Cardiac muscle cell (in vitro differentiated cells and primary cell): ENCODE measurements around the gene CLASP1. TPM values are rescaled to one million over a fixed set of nuclear protein-coding genes. Genes with fewer than 3 reads are reported as not detected.

Experiments
- DNase-seq, 2 donors: peaks; one replicate each; pipeline versions ENCODE4 v3.0.0 to v3.0.0-alpha.2; 2010 to 2017; ENCODE audit warnings: low read depth in 1 of 2, low spot score in 1 of 2
- H3K27ac ChIP-seq: fragments of 200-600 bp; sonication (generic); 2 replicates; pipeline ENCODE4 v1.5.1; 2016
- H3K27me3 ChIP-seq: fragments of 200-600 bp; sonication (generic); 2 replicates; pipeline ENCODE4 v1.6.0; 2016; ENCODE audit warnings: control low read depth
- H3K36me3 ChIP-seq: fragments of 200-600 bp; sonication (generic); 2 replicates; pipeline ENCODE4 v1.5.1; 2016; ENCODE audit warnings: control low read depth
- H3K4me1 ChIP-seq: fragments of 200-600 bp; sonication (generic); 2 replicates; pipeline ENCODE4 v1.8.1; 2017; ENCODE audit warnings: low read depth, mild to moderate bottlenecking, mixed run types
- H3K4me3 ChIP-seq: fragments of 200-600 bp; sonication (generic); 2 replicates; pipeline ENCODE4 v1.5.1; 2016; ENCODE audit warnings: mild to moderate bottlenecking
- H3K9me3 ChIP-seq: fragments of 200-600 bp; sonication (generic); 2 replicates; pipeline ENCODE4 v1.5.1; 2017; ENCODE audit warnings: low read depth, mild to moderate bottlenecking, control low read depth
- CTCF ChIP-seq: IDR thresholded peaks from 2 replicates; pipeline ENCODE4 v1.5.1; 2012; ENCODE audit warnings: low read depth, mild to moderate bottlenecking, low read length
- polyA plus RNA-seq: library from polyadenylated mRNA; unstranded; fragments of >200 nt; fragmentation: Nextera tagmentation; extraction: Ambion mirVana; gene quantifications from 2 replicates; pipeline ENCODE4 v1.2.1, GENCODE V29; 2016
- total RNA-seq: library from RNA; depleted of rRNA; stranded (reverse); fragments of >200 nt; gene quantifications from 2 replicates; pipeline ENCODE4 v1.2.3, GENCODE V29; 2016

CLASP1 gene
- total and polyA plus RNA-seq, 2 experiments from 2014 or later: 24.8 to 53.0 TPM

- Histone ChIP-seq H3K27me3 (no peaks in the 10 kb centered on the region), H3K4me1 (peaks cover 3% of the 10 kb centered on the region), H3K27ac (no peak overlapping the region), H3K9me3 (no peaks in the 10 kb centered on the region), H3K36me3 (no peaks in the 10 kb centered on the region), H3K4me3 (no peak overlapping the region)
- no peak for TF ChIP-seq CTCF
- peak in 1 of 2 donors; percentile 49 for DNase-seq
Observed at GRCh38 chr2:121638333-121638732, 10.9 kb downstream of the CLASP1 start.

- no peak overlapping the region for H3K4me3 ChIP-seq
- no peak for TF ChIP-seq CTCF
- H3K4me1 ChIP-seq: peaks cover 7% of the 10 kb centered on the region
- H3K9me3 ChIP-seq: no peaks in the 10 kb centered on the region
- no peaks in the 10 kb centered on the region for H3K27me3 ChIP-seq
- peak in 1 of 2 donors; percentile 52 for DNase-seq
- no peak overlapping the region for H3K27ac ChIP-seq
- H3K36me3 ChIP-seq: no peaks in the 10 kb centered on the region
Observed at GRCh38 chr2:121635371-121635770, 13.9 kb downstream of the CLASP1 start.

- DNase-seq: no peak
- Histone ChIP-seq H3K9me3 (no peaks in the 10 kb centered on the region), H3K27ac (peak overlapping the region; percentile 17), H3K27me3 (no peaks in the 10 kb centered on the region), H3K36me3 (no peaks in the 10 kb centered on the region), H3K4me3 (no peak overlapping the region), H3K4me1 (peaks cover 7% of the 10 kb centered on the region)
- no peak for TF ChIP-seq CTCF
Observed at GRCh38 chr2:121634354-121635307, 14.6 kb downstream of the CLASP1 start.

- Histone ChIP-seq H3K27ac (no peak overlapping the region), H3K9me3 (no peaks in the 10 kb centered on the region), H3K27me3 (no peaks in the 10 kb centered on the region), H3K4me1 (peaks cover 7% of the 10 kb centered on the region), H3K36me3 (no peaks in the 10 kb centered on the region), H3K4me3 (no peak overlapping the region)
- DNase-seq: peak in 1 of 2 donors; percentile 13
- no peak for TF ChIP-seq CTCF
Observed at GRCh38 chr2:121633463-121633862, 15.8 kb downstream of the CLASP1 start.

- DNase-seq: no peak
- Histone ChIP-seq H3K27ac (no peak overlapping the region), H3K9me3 (no peaks in the 10 kb centered on the region), H3K27me3 (no peaks in the 10 kb centered on the region), H3K4me1 (no peaks in the 10 kb centered on the region), H3K4me3 (no peak overlapping the region), H3K36me3 (no peaks in the 10 kb centered on the region)
- TF ChIP-seq CTCF: no peak
Observed at GRCh38 chr2:121627525-121628050, 21.7 kb downstream of the CLASP1 start.
